Choroid plexus epithelial cell (primary cell): ENCODE data around the gene BCL2.

Experiments
- DNase-seq: peaks from one replicate; pipeline ENCODE4 v3.0.0-alpha.2; 2010; ENCODE audit warnings: low read depth
- H3K4me3 ChIP-seq: 2 replicates; pipeline ENCODE4 v1.5.1; 2011; ENCODE audit warnings: low read depth, mild to moderate bottlenecking, control low read depth, low read length, moderate library complexity
- CTCF ChIP-seq: conservative IDR thresholded peaks from 2 replicates; pipeline ENCODE4 v1.5.1; 2011; ENCODE audit warnings: low read depth, mild to moderate bottlenecking, control low read depth, inconsistent platforms, low read length, moderate library complexity

BCL2 gene

GRCh38 chr18:63216516-63217311 lies 102.9 kb downstream of the BCL2 start:
- no peak for DNase-seq
- no peak for TF ChIP-seq CTCF
- no peak overlapping the region for H3K4me3 ChIP-seq

GRCh38 chr18:63213936-63214671 lies 105.5 kb downstream of the BCL2 start:
- TF ChIP-seq CTCF = no peak
- H3K4me3 ChIP-seq = no peak overlapping the region
- DNase-seq = no peak

- DNase-seq = no peak
- TF ChIP-seq CTCF = no peak
- H3K4me3 ChIP-seq = no peak overlapping the region
Observed at GRCh38 chr18:63213331-63213900, 106.2 kb downstream of the BCL2 start.

- DNase-seq = no peak
- TF ChIP-seq CTCF = no peak
- no peak overlapping the region for H3K4me3 ChIP-seq
Observed at GRCh38 chr18:63210521-63210920, 109.0 kb downstream of the BCL2 start.

- no peak for DNase-seq
- no peak for TF ChIP-seq CTCF
- H3K4me3 ChIP-seq = no peak overlapping the region
Observed at GRCh38 chr18:63208676-63209075, 110.9 kb downstream of the BCL2 start.

GRCh38 chr18:63207835-63208234 lies 111.7 kb downstream of the BCL2 start:
- no peak for DNase-seq
- no peak overlapping the region for H3K4me3 ChIP-seq
- no peak for TF ChIP-seq CTCF
